ENCODE results near the gene GINS1.
A peak's percentile ranks its signal among the peaks of the same experiment; 100 is the strongest.

GINS1 gene

DNA sequence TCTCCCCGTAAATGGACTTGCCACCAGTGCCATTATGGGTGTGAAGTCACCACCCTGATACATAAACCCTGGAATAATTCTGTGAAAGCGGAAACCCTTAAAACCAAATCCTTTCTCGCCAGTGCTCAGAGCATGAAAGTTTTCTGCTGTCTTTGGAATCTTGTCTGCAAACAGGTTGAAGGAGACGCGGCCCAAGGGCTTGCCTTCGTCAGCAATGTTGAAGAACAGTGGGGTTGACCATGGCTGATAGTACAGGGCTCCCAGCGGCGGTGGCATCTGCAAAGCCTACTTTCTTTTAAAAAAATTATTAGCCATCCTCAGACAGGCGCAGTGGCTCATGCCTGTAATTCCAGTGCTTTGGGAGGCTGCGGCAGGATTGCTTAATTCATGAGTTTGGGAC lies 38.9 kb upstream of the GINS1 start:
- TF ChIP-seq, protein P1, sequence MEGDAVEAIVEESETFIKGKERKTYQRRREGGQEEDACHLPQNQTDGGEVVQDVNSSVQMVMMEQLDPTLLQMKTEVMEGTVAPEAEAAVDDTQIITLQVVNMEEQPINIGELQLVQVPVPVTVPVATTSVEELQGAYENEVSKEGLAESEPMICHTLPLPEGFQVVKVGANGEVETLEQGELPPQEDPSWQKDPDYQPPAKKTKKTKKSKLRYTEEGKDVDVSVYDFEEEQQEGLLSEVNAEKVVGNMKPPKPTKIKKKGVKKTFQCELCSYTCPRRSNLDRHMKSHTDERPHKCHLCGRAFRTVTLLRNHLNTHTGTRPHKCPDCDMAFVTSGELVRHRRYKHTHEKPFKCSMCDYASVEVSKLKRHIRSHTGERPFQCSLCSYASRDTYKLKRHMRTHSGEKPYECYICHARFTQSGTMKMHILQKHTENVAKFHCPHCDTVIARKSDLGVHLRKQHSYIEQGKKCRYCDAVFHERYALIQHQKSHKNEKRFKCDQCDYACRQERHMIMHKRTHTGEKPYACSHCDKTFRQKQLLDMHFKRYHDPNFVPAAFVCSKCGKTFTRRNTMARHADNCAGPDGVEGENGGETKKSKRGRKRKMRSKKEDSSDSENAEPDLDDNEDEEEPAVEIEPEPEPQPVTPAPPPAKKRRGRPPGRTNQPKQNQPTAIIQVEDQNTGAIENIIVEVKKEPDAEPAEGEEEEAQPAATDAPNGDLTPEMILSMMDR (IDR thresholded peaks at IDR 0.05; ENCODE audit: insufficient read depth, low read length, missing control alignments), result no peak
- ChIA-PET CTCF (no interaction called here), POLR2A (no interaction called here)
- DNase-seq (ENCODE audit: low read depth, low spot score), result no peak
- no peak overlapping the region for H3K4me3 ChIP-seq (ENCODE audit: low read depth, low read length)

DNA sequence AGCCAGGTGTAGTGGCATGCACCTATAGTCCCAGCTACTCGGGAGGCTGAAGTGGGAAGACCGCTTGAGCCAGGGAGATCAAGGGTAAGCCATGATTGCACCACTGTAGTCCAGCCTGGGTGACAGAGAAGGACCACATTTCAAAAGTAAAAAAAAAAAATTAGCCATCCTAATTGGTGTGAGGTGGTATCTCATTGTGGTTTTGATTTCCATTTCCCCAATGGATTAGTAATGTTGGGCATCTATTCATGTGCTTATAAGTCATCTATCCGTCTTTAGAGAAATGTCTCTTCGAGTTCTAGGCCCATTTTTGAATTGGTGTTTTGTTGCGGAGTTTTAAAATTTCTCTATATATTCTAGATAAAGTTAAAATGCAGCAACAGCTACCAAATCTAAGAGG lies 38.5 kb upstream of the GINS1 start:
- DNase-seq (ENCODE audit: low read depth, low spot score), result no peak
- no peak overlapping the region for H3K4me3 ChIP-seq (ENCODE audit: low read depth, low read length)
- ChIA-PET POLR2A (no interaction called here), CTCF (no interaction called here)
- TF ChIP-seq, protein P1 (IDR thresholded peaks at IDR 0.05; ENCODE audit: insufficient read depth, low read length, missing control alignments), result no peak

DNA sequence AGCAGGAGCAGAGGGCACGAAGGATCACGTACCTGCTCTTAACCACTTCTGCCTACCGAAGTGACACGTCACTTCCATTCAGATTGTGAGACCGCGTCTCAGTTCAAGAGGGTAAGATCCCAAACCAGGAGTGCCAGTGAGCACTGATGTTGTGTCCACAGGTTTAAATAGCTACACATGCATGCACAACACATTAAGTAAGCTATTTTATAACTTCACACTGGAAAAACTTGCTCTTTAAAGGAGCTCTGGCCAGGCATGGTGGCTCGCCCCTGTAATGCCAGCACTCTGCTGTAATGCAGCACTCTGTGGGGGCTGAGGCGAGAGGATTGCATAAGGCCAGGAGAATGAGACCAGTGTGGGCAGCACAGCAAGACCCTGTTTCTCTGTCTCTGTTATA lies 37.9 kb upstream of the GINS1 start:
- DNase-seq (ENCODE audit: low read depth, low spot score), result no peak
- no peak overlapping the region for H3K4me3 ChIP-seq (ENCODE audit: low read depth, low read length)
- ChIA-PET POLR2A (no interaction called here), CTCF (no interaction called here)
- TF ChIP-seq, protein P1 (IDR thresholded peaks at IDR 0.05; ENCODE audit: insufficient read depth, low read length, missing control alignments), result no peak

DNA sequence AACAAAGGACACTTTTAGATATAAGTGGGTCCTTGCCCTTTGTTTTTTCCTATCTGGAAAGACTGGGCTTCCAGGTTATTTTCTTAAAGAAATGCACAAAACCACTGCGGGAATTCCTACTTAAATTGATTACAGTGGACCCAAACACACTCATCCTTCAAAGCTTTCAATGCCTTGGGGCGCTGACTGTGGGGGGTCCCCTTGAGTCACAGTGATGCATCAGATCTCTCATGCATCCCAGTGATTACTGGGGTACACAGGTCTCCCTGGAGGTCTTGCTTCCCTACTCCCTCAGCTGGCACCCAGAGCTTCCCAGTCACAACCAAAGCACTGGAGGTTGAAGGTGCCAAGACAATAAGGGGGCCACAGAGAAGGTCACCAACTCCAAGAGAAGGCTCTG lies 37.5 kb upstream of the GINS1 start:
- TF ChIP-seq, protein P1 (IDR thresholded peaks at IDR 0.05; ENCODE audit: insufficient read depth, low read length, missing control alignments), result no peak
- H3K4me3 ChIP-seq (ENCODE audit: low read depth, low read length), result no peak overlapping the region
- ChIA-PET POLR2A (no interaction called here), CTCF (no interaction called here)
- no peak for DNase-seq (ENCODE audit: low read depth, low spot score)

DNA sequence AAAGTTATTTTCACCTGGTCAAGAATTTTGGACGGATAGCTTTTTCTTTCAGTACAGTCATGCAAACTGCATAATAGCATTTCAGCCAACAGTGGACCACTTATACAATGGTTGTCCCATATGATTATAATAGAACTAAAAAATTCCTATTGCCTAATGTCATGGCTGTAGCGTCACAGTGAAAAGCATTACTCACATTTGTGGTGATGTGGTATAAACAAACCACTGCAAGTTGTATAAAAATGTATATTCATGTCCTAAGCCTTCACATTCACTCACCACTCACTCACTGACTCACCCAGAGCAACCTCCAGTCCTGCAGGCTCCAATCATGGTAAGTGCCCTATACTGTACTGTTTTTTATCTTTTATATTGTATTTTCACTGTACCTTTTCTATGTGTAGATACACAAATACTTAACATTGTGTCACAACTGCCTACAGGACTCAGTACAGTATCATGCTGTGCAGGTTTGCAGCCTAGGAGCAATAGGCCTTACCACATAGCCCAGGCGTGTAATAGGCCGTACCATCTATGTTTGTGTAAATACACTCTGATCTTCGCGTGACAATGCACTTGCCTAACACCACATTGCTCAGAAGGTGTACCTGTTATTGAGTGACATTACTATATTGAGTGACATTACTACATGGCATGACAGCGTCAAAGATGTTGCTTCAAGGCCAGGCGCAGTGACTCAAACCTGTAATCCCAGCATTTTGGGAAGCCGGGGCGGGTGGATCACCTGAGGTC lies 34.7 kb upstream of the GINS1 start:
- POLR2A ChIA-PET, result no interaction called here
- peak; percentile 83 for DNase-seq (ENCODE audit: low read depth, low spot score)
- no peak overlapping the region for H3K4me3 ChIP-seq (ENCODE audit: low read depth, low read length)
- CTCF ChIA-PET, result interaction anchor here (1.2 to 1.6 kb wide), 2 partner anchors 11 to 27 kb away, joined by 3 to 4 read pairs; no protein-coding TSS in a partner anchor
- TF ChIP-seq, protein P1 (IDR thresholded peaks at IDR 0.05; ENCODE audit: insufficient read depth, low read length, missing control alignments), result no peak

DNA sequence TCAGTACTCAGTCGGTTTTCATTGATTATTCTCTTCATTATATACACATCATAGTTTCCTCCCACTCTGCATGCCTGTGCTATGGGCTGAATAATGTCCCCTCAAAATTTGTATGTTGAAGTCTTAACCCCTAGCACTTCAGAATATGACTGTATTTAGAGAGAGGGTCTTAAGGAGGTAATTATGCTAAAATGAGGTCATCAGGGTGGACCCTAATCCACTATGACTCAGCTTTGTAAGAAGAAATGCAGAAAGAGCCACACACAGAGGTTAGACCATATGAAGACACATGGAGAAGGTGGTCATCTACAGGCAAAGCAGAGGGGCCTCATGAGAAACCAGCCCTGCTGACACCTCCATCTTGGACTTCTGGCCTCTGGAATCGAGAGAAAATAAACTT lies 32.6 kb upstream of the GINS1 start:
- H3K4me3 ChIP-seq (ENCODE audit: low read depth, low read length), result no peak overlapping the region
- POLR2A ChIA-PET, result no interaction called here
- TF ChIP-seq, protein P1 (IDR thresholded peaks at IDR 0.05; ENCODE audit: insufficient read depth, low read length, missing control alignments), result no peak
- CTCF ChIA-PET, result no interaction called here
- DNase-seq (ENCODE audit: low read depth, low spot score), result no peak

All from AG04449 (cell line).